Stimulated activated CD8-positive, alpha-beta memory T cell treated with anti-CD3 and anti-CD28 coated beads, Interleukin-15, amount 100 ng/mL, for 1 hour (primary cell): Measurements from ENCODE around the gene VPS8.

Source experiments
- DNase-seq: peaks from one replicate; pipeline ENCODE4 v3.0.0-alpha.2; 2020; ENCODE audit warnings: low read depth

The VPS8 gene

GRCh38 chr3:184784731-184785500 lies 27.1 kb upstream of the VPS8 start:
- no peak for DNase-seq

- DNase-seq = no peak
Measured at GRCh38 chr3:184785890-184786279, 26.1 kb upstream of the VPS8 start.

- DNase-seq = no peak
Measured at GRCh38 chr3:184786280-184786941, 25.6 kb upstream of the VPS8 start.

- no peak for DNase-seq
Measured at GRCh38 chr3:184788751-184789150, 23.2 kb upstream of the VPS8 start.

GRCh38 chr3:184789314-184789998 lies 22.5 kb upstream of the VPS8 start:
- DNase-seq = no peak

- no peak for DNase-seq
Measured at GRCh38 chr3:184791171-184791570, 20.8 kb upstream of the VPS8 start.

- no peak for DNase-seq
Measured at GRCh38 chr3:184795522-184796190, 16.3 kb upstream of the VPS8 start.

GRCh38 chr3:184796551-184796950 lies 15.4 kb upstream of the VPS8 start:
- no peak for DNase-seq

GRCh38 chr3:184796954-184797353 lies 15.0 kb upstream of the VPS8 start:
- no peak for DNase-seq

- no peak for DNase-seq
Measured at GRCh38 chr3:184798120-184798519, 13.8 kb upstream of the VPS8 start.

- DNase-seq = no peak
Measured at GRCh38 chr3:184800349-184800930, 11.5 kb upstream of the VPS8 start.

GRCh38 chr3:184801241-184801785 lies 10.7 kb upstream of the VPS8 start:
- no peak for DNase-seq

GRCh38 chr3:184802150-184802549 lies 9.8 kb upstream of the VPS8 start:
- DNase-seq = no peak

GRCh38 chr3:184804801-184805200 lies 7.2 kb upstream of the VPS8 start:
- no peak for DNase-seq

GRCh38 chr3:184805351-184806038 lies 6.5 kb upstream of the VPS8 start:
- no peak for DNase-seq

GRCh38 chr3:184806567-184807271 lies 5.2 kb upstream of the VPS8 start:
- DNase-seq = no peak

GRCh38 chr3:184807549-184807948 lies 4.4 kb upstream of the VPS8 start:
- no peak for DNase-seq

GRCh38 chr3:184808021-184808420 lies 3.9 kb upstream of the VPS8 start:
- DNase-seq = no peak

GRCh38 chr3:184810146-184810545 lies 1.8 kb upstream of the VPS8 start:
- no peak for DNase-seq

GRCh38 chr3:184811034-184811433 lies 932 bp upstream of the VPS8 start:
- no peak for DNase-seq

- no peak for DNase-seq
Measured at GRCh38 chr3:184811663-184811998, 335 bp upstream of the VPS8 start.
